Activated CD4-positive, alpha-beta T cell treated with anti-CD3 and anti-CD28 coated beads for 36 hours (primary cell): ENCODE data around the gene KCTD18. TPM values are rescaled to one million over a fixed set of nuclear protein-coding genes. Genes with fewer than 3 reads are reported as not detected.

Experiments used
- ATAC-seq: fragments of 200-7000 bp; cut with Tn5 transposase; one replicate; pipeline ENCODE4 v1.10.0; 2021; ENCODE audit warnings: mild to moderate bottlenecking, moderate library complexity
- CTCF ChIA-PET: fragments of 350-600 bp; sonication (Branson Sonifier 250); formaldehyde crosslinking; loops from one replicate; lab custom pipeline; 2021; ENCODE audit warnings: antibody characterized with exemption; lab: Charles Lee
- POLR2A ChIA-PET: fragments of 350-600 bp; sonication (Branson Sonifier 250); formaldehyde crosslinking; loops from one replicate; lab custom pipeline; 2021; ENCODE audit warnings: antibody characterized with exemption, inconsistent platforms; lab: Charles Lee
- DNase-seq: peaks from one replicate; pipeline ENCODE4 v3.0.0-alpha.2; 2020
- H3K27ac Mint-ChIP-seq: one replicate; pipeline ENCODE4 v1.8.0; 2021; ENCODE audit warnings: mixed read lengths
- H3K27me3 Mint-ChIP-seq: one replicate; pipeline ENCODE4 v1.8.0; 2021; ENCODE audit warnings: mixed read lengths
- H3K36me3 Mint-ChIP-seq: one replicate; pipeline ENCODE4 v1.8.0; 2021; ENCODE audit warnings: low read depth, mixed read lengths
- H3K4me1 Mint-ChIP-seq: one replicate; pipeline ENCODE4 v1.8.0; 2021; ENCODE audit warnings: mixed read lengths
- H3K4me3 Mint-ChIP-seq: one replicate; pipeline ENCODE4 v1.8.0; 2021; ENCODE audit warnings: mild to moderate bottlenecking, moderate library complexity, mixed read lengths
- H3K9me3 Mint-ChIP-seq: one replicate; pipeline ENCODE4 v1.8.0; 2021; ENCODE audit warnings: low read depth, mixed read lengths
- intact Hi-C, 2 experiments: fragments of 100-400 bp; cut with DNase I in 1 of 2; cut with micrococcal nuclease in 1 of 2; formaldehyde crosslinking; loops; one replicate each; pipeline versions ENCODE4 v1.14.2 to v1.15.1; 2022 to 2024; cut with DNase I, micrococcal nuclease
- total RNA-seq, 2 experiments: library from RNA; stranded (reverse); gene quantifications; one replicate each; pipeline ENCODE4 v1.2.3, GENCODE V29; 2021

The KCTD18 gene
- total RNA-seq, 2 experiments from 2014 or later = 15.9 to 17.4 TPM

DNA sequence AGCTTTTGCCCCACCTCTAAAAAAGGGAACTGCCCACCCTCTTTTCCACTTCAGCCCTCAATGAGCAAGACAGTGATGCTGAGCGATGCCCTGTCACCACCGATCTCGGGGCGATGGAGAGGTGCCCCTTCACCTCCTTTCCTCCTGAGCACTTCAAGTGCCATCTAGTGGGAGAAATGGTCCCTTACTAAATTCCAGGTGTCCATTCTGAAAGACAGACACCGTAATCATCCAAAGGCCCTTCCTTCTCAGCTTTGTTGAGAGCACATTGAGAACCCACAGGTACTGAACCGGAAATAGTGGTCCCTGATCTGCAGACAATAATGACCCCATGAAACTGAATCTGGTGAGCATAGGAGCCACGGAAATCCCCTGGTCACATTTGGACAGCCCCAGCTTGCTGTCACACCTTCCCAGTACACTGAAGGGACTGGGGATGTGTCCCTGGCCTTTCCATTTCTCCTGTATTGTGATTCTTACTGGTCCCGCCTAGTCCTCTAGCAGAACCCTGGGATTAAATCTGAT is 38.5 kb downstream of the KCTD18 start:
- peaks cover 39% of the 10 kb centered on the region for H3K4me1 Mint-ChIP-seq
- CTCF ChIA-PET = interaction anchor here (0.6 to 3.1 kb wide), 14 partner anchors 10 to 498 kb away, joined by 3 to 14 read pairs (median 4); partner anchors contain the start of gene SPATS2L
- H3K4me3 Mint-ChIP-seq = no peak overlapping the region
- H3K36me3 Mint-ChIP-seq = peaks cover 2% of the 10 kb centered on the region
- H3K9me3 Mint-ChIP-seq = no peaks in the 10 kb centered on the region
- POLR2A ChIA-PET = no interaction called here
- no peaks in the 10 kb centered on the region for H3K27me3 Mint-ChIP-seq
- DNase-seq = peak; percentile 70
- peak overlapping the region; percentile 4 for H3K27ac Mint-ChIP-seq
- ATAC-seq = peak; percentile 16
- intact Hi-C loops = loop anchor here (1.0 to 2.0 kb wide), 3 partner anchors 165 to 493 kb away; partner anchors contain the start of gene SPATS2L (in 1 of the 2)

DNA sequence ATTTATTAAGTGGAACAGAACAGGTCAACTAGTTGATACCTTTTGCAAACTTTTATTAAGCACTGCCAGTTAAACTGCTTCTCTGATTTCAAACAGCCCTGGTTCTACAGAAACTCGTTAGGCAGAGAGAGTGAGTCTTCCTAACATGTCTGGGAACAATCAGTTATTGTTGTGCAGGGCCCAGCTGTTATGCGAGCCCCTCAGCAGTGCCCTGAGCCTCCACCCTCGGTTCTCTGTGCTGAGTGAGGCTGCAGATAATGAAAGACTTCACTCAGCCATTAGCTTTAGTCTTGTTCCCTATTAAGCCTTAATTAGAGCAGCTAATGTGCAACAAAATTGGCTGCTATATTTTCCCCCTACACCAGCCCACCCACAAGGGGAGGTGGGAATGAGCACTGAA is 39.6 kb downstream of the KCTD18 start:
- no peak for DNase-seq
- ChIA-PET POLR2A (no interaction called here), CTCF (interaction anchor here (0.6 to 3.1 kb wide), 6 partner anchors 11 to 490 kb away, joined by 3 to 14 read pairs (median 4); no protein-coding TSS in a partner anchor)
- Mint-ChIP-seq H3K27ac (no peak overlapping the region), H3K9me3 (no peaks in the 10 kb centered on the region), H3K27me3 (no peaks in the 10 kb centered on the region), H3K4me3 (no peak overlapping the region), H3K36me3 (peaks cover 2% of the 10 kb centered on the region), H3K4me1 (peaks cover 46% of the 10 kb centered on the region)
- intact Hi-C loops = loop anchor here (2.0 kb wide), 2 partner anchors 163 to 491 kb away; partner anchors contain the start of gene SPATS2L (in 1 of the 2)
- ATAC-seq = no peak

DNA sequence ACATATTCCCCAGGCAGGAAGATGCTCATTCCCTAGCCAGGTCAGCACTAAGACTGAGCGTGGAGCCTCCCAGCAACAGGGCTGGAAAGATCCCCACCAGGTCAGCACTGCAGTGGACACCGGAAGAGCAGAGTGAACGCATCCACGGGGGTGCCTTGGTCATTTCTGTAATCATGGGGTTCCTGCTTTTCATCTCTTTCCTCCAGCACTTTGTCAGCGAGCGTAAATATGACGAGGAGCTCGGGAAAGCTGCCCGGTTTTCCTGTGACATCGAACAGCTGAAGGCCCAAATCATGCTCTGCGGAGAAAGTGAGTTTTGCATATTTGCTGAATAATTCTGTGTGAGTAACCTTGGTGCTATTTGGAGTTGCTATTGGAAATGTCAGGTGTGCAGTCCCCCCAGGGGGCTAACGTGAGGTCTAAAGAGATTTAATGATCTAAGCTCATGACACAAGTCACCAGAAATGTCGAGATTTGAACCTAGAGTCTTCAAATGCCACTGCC is 40.1 kb downstream of the KCTD18 start:
- Mint-ChIP-seq H3K36me3 (peaks cover 2% of the 10 kb centered on the region), H3K4me3 (no peak overlapping the region), H3K4me1 (peaks cover 46% of the 10 kb centered on the region), H3K27me3 (no peaks in the 10 kb centered on the region), H3K27ac (no peak overlapping the region), H3K9me3 (no peaks in the 10 kb centered on the region)
- POLR2A ChIA-PET = no interaction called here
- intact Hi-C loops = loop anchor here (2.0 to 5.0 kb wide), 3 partner anchors 162 to 491 kb away; partner anchors contain the start of gene SPATS2L (in 2 of the 2)
- DNase-seq (no peak), ATAC-seq (no peak)
- CTCF ChIA-PET = interaction anchor here (1.7 to 3.1 kb wide), 2 partner anchors 11 to 490 kb away, joined by 4 to 14 read pairs; no protein-coding TSS in a partner anchor

DNA sequence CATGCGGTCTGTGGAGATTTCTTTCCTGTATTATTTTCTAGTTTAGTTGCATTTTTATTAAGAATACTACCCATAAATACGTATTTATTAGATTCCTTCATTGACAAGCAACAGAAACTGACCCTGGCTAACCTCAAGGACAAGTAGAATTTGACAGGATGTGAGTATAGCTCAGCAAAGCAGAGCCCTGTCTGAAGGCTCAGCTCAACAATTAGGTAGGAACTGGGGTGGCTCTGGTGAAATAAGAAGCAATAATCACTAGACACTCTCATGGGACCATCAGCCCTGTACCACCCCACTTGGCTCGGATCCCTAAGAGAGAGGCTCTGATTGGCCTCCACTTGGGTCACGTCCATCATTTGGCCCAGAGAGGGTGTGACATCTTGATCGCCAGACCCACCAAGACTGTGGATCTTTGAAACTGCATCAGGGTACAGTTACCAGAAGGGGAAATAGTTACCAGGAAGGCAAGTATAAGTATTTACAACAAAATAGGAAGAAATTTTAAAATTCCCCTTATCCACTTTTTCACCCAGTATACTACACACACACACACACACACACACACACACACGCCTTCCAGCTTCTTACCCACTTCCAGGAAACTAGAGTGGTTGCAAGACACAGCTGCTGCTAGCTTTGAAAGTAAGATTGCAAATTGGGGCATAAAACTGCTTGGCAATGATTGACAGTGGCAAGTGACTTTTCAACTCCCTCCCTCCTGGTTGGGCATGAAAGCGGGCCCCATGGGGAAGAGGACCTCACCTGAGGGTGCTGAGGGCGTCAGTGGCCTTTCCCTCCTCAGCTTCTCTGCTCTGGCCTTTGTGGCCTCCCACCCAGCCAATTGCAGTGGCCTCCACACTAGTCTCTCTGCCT is 41.8 kb downstream of the KCTD18 start:
- peak; percentile 26 for DNase-seq
- H3K36me3 Mint-ChIP-seq = peaks cover 2% of the 10 kb centered on the region
- no peaks in the 10 kb centered on the region for H3K9me3 Mint-ChIP-seq
- H3K27me3 Mint-ChIP-seq = no peaks in the 10 kb centered on the region
- POLR2A ChIA-PET = interaction anchor here (0.6 to 2.9 kb wide), 3 partner anchors 13 to 421 kb away, joined by 3 to 19 read pairs (median 3); partner anchors contain the start of gene NIF3L1
- peak overlapping the region; percentile 44 for H3K4me3 Mint-ChIP-seq
- CTCF ChIA-PET = interaction anchor here (0.5 to 1.8 kb wide), 12 partner anchors 8 to 488 kb away, joined by 3 to 9 read pairs (median 5); partner anchors contain the start of gene KCTD18
- ATAC-seq = no peak
- H3K27ac Mint-ChIP-seq = peak overlapping the region; percentile 91
- H3K4me1 Mint-ChIP-seq = peaks cover 51% of the 10 kb centered on the region
- intact Hi-C loops = loop anchor here (1.0 to 5.0 kb wide), 5 partner anchors 13 to 490 kb away; partner anchors contain the start of gene SPATS2L (in 1 of the 2)

DNA sequence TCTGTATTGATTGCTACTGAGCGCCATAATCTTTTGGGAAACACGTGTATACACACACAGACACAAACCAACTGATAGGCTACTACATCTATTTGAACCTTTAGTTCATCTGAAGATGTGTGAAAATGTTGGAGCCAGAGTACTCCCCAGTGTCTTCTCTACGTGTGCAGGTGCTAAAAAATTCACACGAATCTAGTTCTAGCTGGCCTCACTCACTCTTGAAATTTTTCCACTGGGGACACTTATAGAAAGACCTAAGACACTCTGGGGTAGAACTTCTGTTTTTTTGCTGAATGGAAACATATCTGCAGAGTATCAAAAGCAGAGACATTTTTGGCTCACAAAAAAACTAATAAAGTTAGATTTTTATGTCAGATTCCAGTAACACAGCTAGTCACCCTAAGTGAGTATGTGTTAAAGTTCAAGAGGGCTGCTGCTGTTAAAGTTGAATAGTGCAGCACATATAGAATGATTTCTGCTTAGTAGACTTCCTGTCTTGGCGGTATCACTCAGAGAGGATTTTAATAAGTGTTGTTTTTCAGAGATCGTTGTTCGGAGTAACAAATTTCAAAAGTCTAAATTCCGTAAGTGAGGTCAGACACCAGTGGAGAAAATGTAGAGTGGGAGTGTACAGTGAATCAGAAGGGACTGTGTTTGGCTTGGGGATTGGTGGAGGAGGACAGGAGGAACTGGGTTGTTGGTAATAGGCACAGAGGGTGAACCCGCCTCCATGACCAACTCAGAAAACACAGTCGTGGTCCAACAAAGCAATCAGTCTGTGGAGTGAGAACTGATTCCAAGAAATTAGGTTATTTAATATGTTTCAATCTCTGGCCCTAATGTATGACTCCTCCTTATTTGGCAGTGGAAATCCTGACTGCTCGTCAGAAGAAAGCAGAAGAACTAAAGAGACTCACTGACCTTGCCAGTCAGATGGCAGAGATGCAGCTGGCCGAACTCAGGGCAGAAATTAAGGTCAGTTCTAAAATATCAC is 43.1 kb downstream of the KCTD18 start:
- ATAC-seq = peak; percentile 94
- DNase-seq = peak; percentile 70
- peak overlapping the region; percentile 91 for H3K27ac Mint-ChIP-seq
- ChIA-PET CTCF (interaction anchor here (0.6 to 1.8 kb wide), 6 partner anchors 12 to 533 kb away, joined by 3 to 9 read pairs (median 6); no protein-coding TSS in a partner anchor), POLR2A (interaction anchor here (2.9 kb wide), 1 partner anchor 11 kb away, joined by 19 read pairs; no protein-coding TSS in a partner anchor)
- no peaks in the 10 kb centered on the region for H3K27me3 Mint-ChIP-seq
- H3K4me3 Mint-ChIP-seq = peak overlapping the region; percentile 44
- intact Hi-C loops = loop anchor here (1.0 to 5.0 kb wide), 5 partner anchors 11 to 488 kb away; partner anchors contain the start of gene SPATS2L (in 1 of the 2)
- H3K9me3 Mint-ChIP-seq = no peaks in the 10 kb centered on the region
- peaks cover 55% of the 10 kb centered on the region for H3K4me1 Mint-ChIP-seq
- peaks cover 2% of the 10 kb centered on the region for H3K36me3 Mint-ChIP-seq

DNA sequence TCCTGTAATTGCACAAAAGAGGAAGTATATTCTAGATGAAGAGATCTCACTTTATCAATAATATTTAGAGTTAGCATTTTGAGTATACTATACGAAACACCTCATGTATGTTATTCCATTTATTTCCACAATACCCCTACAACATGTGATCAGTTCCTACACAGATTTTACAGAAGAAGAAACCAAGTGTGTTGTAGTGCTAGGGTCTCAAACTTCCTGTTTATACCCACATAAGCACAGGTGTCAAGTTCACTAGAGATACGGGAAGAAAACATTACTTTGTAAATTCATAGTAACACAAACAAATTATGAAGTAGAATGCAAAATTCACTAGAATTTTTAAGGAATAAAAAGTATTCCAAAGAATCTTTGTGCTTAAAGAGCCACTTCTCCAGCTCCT is 46.4 kb downstream of the KCTD18 start:
- POLR2A ChIA-PET = no interaction called here
- Mint-ChIP-seq H3K36me3 (no peaks in the 10 kb centered on the region), H3K27ac (no peak overlapping the region), H3K9me3 (no peaks in the 10 kb centered on the region), H3K4me1 (peaks cover 36% of the 10 kb centered on the region), H3K27me3 (no peaks in the 10 kb centered on the region), H3K4me3 (no peak overlapping the region)
- ATAC-seq = no peak
- intact Hi-C loops = no loop called here
- CTCF ChIA-PET = interaction anchor here (1.5 kb wide), 1 partner anchor 21 kb away, joined by 4 read pairs; no protein-coding TSS in a partner anchor
- no peak for DNase-seq

DNA sequence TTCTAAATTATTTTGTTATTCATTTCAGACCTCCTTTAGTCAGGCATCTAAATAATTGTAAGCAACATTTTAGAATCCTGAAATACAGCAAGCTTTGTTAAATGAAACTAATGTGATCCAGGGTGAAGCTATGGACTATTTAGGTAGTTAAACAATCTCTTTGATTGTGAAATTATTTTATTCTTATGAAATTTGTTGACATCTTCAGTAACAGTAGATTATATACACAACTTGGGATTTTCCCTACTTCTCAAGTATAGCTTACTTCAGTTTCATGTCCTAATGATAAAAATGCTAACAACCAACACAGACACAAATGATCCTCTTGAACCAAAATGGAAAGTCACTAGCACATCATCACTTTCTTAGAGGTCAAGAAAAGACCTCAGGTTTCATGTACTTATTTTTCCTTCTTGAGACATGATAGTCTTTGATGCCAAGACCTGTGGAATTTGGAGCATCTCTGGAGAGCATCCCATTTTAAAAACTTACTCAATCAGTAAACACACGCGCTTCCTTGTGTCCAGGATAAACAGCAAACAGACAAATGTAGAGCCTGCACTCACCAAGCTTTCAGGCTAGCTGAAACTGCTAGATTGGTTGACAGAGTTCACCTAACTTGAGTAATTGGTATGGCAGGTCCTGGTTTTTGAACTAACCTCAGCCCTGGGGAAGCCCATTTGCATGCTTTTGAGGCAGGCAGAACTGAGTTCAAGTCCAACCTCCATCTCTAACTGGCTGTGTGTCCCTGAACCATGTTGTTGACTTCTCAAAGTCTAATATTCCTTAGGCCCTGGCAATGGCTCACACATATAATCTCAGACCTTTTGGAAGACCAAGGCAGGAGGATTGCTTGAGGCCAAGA is 47.8 kb downstream of the KCTD18 start:
- Mint-ChIP-seq H3K27ac (no peak overlapping the region), H3K36me3 (no peaks in the 10 kb centered on the region), H3K4me1 (peaks cover 22% of the 10 kb centered on the region), H3K9me3 (no peaks in the 10 kb centered on the region), H3K27me3 (no peaks in the 10 kb centered on the region), H3K4me3 (no peak overlapping the region)
- ATAC-seq = no peak
- intact Hi-C loops = no loop called here
- ChIA-PET POLR2A (no interaction called here), CTCF (interaction anchor here (1.4 kb wide), 1 partner anchor 19 kb away, joined by 4 read pairs; no protein-coding TSS in a partner anchor)
- DNase-seq = no peak

DNA sequence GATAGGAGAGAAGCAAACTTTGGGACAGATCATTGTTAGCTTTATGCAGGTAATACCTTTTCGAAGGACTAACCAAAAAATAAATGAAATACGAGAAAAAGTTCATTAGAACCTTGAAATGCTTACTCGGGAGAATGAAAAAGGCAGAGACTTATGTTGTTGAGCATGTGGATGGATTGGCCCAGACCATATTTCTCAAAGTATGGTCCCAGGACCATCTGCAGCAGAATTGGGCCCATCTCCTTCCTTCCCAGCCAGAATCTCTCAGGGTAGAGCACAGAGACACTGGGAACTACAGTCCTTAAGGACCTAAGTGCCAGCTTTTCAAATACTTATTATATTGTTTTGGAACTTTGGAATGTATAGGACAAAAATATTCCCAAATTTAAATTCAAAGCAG is 50.8 kb downstream of the KCTD18 start:
- Mint-ChIP-seq H3K4me1 (peaks cover 36% of the 10 kb centered on the region), H3K9me3 (no peaks in the 10 kb centered on the region), H3K27ac (no peak overlapping the region), H3K27me3 (no peaks in the 10 kb centered on the region), H3K4me3 (no peak overlapping the region), H3K36me3 (no peaks in the 10 kb centered on the region)
- DNase-seq (no peak), ATAC-seq (no peak)
- intact Hi-C loops = loop anchor here (5.0 kb wide), 3 partner anchors 52 to 803 kb away; partner anchors contain the start of gene CASP8 (in 1 of the 2)
- CTCF ChIA-PET = interaction anchor here (0.6 kb wide), 1 partner anchor 12 kb away, joined by 3 read pairs; no protein-coding TSS in a partner anchor
- POLR2A ChIA-PET = interaction anchor here (0.5 kb wide), 1 partner anchor 48 kb away, joined by 3 read pairs; no protein-coding TSS in a partner anchor

DNA sequence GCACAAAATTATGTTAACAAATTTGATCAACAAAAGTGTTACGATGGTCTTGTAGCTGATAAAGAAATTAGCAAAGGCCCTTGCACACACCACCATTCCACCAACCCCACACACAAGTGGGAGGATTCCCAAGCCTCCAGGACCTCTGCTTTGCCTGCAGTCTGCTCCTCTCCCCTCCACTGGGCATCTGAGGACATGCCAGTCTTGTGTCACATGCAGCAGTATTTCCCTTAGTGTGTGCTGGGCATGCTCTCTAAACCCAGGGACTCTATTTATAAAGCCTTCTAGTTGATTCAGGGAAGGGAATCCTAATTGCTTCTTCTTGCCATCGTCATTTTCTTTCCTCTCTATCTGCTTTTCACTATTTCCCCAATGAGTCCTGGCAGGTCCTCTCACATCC is 53.3 kb downstream of the KCTD18 start:
- DNase-seq (no peak), ATAC-seq (no peak)
- CTCF ChIA-PET = interaction anchor here (0.7 to 1.7 kb wide), 4 partner anchors 11 to 476 kb away, joined by 3 to 5 read pairs (median 3); no protein-coding TSS in a partner anchor
- Mint-ChIP-seq H3K9me3 (no peaks in the 10 kb centered on the region), H3K4me3 (no peak overlapping the region), H3K4me1 (peaks cover 33% of the 10 kb centered on the region), H3K27me3 (no peaks in the 10 kb centered on the region), H3K27ac (peak overlapping the region; percentile 4), H3K36me3 (no peaks in the 10 kb centered on the region)
- intact Hi-C loops = loop anchor here (5.0 kb wide), 3 partner anchors 49 to 806 kb away; partner anchors contain the start of gene CASP8 (in 1 of the 2)
- POLR2A ChIA-PET = no interaction called here
